GM18517 (cell line): ENCODE measurements around the gene PPM1J.
"Not testable (repeated sequence)": the region's sequence is repeated elsewhere in the genome, so short reads cannot be mapped to it uniquely, and the experiment has no call there.

Experiments used
- ATAC-seq: cut with Tn5 transposase; IDR thresholded peaks from one replicate; pipeline ENCODE4 v1.9.1; 2021; ENCODE audit warnings: mild to moderate bottlenecking, moderate library complexity; ENCODE audit not compliant: unreplicated experiment

PPM1J gene

DNA sequence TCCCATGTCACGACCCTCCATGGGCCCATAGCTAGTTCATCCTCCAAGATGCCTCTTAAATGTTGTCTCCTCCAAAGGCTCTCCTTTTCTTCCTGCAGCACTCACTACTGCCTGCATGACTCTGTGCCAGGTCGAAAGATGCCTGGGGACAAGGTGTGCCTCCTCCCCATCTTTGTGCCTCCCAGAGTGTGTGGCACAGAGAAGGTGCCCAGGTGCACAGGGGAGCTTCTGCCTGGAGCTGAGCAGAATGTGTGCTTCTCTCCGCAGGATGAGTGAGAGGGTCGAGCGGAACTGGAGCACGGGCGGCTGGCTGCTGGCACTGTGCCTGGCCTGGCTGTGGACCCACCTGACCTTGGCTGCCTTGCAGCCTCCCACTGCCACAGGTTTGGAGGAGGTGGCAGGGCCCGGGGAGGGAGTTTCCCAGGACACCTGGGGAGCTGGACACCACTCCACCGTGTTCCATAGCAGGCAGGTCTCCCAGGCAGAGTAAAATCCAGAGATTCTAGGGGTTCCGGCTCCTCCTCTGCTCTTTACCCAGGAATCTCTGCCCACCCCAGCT lies 6.9 kb upstream of the PPM1J start:
- no peak for ATAC-seq

DNA sequence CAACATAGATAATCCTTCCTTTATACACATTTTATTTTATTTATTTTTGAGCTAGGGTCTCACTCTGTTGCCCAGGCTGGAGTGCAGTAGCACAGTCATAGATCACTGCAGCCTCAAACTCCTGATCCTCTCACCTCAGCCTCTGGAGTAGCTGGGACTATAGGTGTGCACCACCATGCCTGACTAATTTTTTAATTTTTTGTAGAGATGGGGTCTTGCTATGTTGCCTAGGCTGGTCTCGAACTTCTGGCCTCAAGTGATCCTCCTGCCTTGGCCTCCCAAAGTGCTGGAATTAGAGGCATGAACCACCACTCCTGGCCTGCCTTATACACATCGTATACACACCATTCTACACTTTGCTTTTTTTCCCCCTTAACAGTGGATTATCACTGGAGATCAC lies 6.2 kb upstream of the PPM1J start:
- not testable (repeated sequence) for ATAC-seq

DNA sequence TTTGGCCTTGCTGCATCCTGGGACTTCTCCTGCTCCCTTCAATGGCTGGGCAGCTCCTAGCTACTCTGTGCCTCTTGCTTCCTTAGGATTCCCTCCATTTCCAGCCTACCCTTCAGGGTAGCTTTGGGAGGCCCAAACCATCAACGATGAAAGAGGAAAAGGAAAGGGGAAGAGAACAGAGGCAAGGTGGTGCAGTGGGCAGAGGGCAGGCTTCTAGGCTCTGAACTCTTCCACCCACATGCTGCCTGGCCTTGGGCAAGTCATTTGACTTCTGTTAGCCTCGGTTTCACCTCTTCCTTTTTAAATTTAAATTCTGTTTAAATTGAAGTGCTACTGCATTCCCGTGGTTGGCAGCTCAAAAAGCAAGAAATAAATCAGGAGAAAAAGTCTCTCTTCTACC lies 5.7 kb upstream of the PPM1J start:
- no peak for ATAC-seq

DNA sequence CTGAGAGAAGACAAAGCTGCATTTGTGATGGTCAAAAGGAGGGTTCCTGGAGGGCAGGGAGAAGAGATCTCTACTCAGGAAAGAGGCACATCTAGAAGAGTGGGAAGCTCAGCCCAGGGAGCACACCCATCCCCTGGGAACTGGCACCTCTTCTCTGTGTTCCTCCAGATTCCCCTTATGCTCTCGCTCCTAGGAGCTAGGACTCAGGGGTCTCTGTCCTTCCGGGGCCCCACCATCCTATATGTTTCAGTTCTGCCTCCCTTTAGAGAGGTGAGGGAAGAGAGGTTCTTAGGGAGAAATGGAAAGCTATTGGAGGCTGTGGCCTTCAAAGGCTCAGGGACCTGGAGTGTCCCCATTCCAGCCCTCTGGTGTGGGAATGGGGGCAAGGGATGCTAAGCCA lies 4.6 kb upstream of the PPM1J start:
- ATAC-seq, result no peak

DNA sequence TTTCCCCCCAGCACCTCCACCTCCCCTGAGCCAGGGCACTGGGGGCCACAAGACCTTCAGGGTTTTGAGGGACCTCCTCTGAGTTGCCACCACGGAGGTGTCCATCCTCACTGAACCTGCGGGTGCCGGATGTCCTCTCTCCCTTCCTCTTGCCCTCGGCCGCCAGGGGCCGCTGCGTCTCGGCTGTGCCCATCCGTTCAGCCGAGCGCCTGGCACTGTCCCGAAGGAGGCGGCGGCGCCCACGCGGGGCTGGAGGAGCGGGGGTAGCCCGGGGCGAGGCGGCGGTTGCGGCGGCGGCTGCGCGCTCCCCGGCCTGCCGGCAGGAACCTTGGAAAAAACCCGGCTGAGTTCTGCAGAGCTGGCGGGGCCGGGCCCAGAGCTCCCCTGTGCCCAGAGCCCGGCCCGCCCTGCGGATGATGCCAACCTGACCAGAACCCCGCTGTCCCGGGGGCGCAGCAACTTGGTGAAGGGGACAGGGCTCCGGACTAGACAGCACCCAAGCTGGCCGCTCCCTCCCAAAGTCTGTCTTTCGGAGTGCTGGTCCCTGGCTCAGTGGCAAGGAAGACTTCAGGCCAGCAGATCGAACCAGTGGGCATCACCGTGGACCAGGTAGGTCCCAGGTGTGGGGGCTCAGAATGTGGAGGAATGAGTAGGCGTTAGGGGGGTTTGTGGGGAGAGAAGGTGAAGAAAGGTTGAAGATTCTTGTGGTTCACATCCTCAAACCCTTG lies 3.7 kb upstream of the PPM1J start:
- ATAC-seq, result no peak

DNA sequence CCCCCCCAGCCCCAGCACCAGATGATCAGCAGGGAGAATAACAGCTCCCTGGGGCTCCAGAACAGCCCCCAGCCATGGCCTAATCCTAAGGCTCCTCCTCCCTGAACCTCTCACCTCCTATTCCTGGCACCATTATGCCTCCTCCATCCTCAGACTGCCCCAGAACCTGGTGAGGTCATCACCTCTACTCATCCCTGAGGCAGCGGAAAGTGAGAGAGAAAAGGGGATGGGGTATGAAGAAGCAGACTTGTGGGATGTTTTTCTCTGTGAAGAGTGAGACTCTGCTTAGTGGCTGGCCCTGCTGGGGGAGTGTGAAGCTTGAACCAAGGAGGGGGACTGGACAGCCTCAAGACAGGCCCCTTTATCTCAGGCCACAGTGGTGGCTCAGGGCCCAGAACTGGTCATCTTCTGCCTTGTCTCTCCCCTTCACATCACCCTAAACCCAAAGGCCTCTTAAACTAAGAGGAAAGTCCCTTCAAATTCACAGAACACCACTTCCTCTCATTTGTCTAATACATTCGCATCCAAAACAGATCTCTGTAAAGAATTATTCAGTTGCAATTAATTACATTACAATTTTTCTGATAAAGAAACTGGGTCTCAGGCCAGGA lies 2.2 kb upstream of the PPM1J start:
- ATAC-seq, result no peak

DNA sequence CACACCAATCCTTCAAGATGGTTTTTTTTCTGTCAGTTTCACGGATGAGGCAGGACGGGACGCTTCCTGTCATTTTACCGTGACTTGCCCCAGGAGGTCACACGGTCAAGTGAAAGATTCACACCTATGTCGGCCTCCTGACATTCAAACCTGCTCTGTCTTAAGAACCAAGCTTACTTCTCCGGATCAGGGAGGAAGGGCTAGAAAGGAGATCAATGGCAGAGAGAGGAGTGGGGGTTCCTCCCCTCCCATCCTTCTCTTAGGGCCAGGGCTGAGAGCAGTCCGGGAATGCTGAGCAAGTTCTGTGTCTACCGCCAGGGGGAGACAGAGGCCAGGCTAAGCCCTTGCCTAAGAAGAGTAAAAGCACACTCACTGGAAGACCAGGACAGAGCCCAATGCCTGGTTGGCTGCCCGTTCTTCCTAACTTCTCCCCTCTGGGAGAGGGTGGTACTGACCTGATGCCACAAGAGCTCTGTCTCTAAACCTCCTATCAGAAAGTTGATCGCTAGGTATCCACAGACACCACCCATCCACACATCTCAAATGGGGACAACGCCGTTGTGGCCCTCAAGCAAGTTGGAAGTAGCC lies 1.1 kb upstream of the PPM1J start:
- no peak for ATAC-seq

DNA sequence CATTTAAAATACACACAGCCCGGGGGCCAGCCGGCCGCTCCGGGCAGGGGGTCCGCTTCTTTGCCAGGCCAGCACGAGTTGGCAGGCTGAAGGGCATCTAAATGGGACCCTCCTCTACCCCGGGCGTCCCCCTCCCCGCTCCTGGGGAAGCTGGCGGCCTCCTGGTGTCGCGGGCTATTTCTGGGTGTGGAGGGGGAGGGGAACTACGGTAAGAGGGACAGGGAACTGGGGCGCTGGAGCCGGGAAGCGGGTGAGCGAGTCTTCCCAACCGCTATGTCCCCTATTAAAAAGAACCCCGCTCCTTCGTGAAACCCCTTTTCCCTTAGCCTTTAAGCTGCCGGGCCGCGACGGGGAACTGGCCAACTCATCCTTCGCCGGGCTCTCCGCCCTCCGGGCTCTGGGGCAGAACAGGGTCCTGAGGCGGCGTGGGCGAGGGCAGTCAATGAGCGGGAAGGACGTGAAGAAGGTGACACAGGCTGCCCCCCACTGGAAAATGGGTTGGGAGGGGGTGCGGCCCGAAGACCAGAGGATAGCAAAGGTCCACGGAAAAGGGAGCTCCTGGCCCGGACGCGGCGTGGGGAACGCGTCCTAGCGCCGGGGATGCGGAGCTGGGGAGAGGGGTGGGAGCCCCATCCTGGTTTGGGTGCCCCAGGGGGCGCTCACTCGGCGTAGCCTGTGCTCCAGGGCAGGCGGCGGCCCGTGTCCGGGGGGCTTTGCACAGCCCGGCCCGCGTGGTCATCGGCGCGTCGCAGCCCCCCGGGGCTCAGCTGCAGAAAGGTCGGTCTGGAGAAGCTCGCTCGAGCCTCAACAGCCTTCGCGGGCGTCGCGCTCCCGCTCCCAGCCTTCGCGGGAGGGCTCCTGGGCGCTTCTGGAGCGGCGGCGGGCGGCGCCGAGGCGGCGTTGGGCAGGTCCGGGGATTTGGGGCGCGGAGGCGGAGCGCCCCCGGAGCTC lies 544 bp downstream of the PPM1J start:
- ATAC-seq, result peak; percentile 8

DNA sequence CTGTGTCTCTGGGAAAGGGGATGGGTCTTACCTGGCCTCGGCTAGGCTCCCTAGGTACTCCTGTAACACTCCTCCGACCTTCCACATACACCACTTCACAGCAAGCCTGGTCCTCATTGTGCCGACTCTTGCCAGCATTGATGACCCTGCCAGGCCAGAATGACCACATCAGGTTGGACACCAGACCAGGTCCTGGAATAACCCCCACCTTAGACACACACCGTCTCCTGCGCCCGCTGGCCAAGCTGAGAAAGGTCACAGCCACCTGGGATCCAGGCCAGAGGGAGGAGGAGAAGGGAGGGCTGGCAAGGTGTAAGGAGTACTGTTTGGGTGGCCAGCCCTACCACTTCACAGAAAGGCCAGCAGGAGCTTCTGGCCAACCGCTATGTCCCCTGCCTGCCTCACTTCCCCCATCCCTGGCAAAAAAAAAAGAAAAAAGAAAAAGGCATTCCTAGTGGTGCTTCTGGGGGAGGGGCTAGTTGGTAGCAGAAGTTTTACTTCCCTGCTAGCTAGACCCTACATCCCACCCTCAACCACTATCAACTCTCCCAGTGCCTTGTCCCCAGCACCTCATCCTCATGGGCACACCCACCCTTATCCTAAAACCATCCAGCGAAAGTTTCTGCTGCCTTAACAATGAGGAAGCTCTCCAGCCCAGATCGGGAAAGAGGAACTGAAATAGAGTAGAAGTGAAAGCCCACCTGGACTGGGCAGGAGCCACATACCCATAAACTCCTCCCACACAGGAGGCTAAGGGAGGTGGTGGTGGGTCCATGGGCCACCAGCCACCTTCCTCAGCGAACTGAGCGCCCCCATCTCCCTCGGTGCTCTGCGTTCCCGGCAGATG lies 1.4 kb downstream of the PPM1J start:
- ATAC-seq, result no peak

DNA sequence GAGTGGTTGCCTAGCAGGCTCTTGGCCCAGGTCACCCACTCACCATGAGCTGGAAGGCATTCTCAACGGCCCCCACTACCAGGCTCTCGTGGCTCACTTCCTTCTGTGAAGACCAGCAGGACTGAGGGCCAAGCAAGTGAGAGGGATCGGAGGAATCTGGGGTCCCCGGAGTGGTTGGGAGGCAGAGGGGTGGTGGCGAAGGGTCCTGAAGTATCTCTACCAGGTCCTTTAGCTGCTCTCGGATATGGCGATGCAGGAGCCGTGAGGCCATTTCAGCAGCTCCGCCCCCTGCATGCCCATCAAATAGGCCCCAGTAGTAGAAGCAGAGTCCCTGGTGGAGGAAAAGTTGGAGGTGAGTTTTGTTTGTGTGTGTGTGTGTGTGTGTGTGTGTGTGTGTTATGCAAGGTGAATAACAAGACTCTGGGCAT lies 2.4 kb downstream of the PPM1J start:
- ATAC-seq, result no peak

DNA sequence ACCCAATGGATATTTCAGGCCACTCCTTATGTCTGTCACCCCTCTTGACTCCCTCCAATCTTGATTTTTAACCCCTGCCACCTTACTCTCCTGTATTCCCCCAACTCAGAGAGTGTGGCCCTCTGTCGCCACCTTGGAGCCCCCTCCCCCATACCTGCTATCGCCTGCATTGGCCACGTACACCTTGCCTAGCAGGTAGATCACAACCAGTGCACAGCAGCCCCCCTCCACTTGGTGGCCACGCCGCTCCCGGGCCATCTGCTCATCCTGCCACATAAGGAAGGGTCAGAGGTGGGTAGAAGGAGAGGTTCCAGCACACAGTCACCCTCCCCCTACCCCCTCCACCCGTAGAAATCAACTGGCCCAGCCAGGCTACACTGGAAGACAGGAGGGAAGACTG lies 2.9 kb downstream of the PPM1J start:
- ATAC-seq, result no peak

DNA sequence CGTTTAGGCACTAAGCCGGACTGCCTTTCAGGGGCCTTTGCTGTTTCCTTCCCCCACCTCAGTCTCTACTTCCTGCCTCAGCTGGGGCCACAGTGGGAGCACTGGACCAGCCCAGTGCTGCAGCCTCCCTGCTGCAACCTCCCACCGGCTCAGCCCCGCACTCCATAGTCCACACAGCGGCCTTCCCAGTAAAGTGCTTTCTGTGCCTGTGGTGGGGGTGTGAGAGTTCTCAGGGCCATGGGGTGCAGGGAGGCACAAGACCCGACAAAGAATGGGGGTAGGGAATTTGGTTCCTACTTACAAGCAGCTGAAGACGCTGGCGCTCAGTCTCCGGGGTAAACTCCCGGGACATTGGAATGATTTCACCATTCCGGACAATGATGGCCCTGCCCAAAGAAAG lies 3.5 kb downstream of the PPM1J start:
- ATAC-seq, result no peak

DNA sequence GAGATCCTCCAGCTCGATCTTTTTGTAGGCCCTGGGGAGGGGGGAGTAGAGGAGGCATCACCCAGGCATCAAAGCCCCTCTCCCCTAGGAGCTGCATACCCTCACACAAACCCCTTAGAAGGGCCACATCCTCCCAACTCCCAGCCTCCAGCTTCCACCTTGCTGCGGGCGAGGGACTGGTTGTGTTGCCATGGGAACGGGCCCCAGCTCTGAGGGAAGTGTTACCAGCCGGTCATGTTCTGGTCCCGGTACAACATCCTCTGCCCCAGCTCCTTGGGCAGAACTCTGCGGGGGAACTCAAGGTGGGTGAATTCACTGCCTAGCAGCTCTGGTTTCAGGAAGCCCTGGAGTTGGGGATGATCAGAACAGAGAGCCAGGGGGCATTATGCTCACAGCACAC lies 4.1 kb downstream of the PPM1J start:
- no peak for ATAC-seq

DNA sequence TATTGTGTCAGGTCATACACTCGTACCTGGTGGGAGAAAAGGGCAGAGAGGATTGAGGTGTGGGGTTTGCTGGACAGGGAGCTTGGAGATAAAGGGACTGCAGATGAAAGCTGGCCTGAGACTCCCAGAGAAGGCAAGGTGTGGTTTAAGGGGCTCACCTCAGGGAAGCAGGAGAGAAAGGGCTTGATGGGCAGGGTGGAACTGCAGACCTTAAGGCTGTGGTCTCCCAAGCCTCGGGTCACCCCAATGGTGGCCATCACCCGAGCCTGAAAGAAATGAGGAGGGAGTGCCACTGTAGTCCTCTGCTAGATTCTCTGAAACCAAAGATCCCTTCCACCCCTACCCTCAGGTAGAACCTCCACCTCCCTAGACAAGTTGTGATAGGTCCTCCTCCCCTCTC lies 4.5 kb downstream of the PPM1J start:
- no peak for ATAC-seq

DNA sequence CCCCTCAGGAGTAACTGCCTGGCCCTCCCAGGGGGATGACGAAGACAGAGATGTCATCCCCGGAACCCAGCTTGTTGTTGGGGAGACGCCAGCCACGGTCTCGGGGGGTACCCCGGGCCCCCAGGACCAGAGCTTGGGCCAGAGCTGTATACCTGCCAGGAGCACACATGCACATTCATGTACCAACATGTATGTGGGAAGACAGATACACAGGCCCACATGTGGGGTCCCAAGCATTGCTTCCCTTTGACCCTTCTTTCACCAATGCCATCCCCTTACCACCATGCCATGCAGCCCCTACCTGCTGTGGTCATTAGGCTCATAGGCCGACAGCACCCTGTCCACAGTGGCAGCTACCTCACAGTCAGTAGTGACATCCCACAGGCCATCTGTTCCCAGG lies 5.0 kb downstream of the PPM1J start:
- no peak for ATAC-seq

DNA sequence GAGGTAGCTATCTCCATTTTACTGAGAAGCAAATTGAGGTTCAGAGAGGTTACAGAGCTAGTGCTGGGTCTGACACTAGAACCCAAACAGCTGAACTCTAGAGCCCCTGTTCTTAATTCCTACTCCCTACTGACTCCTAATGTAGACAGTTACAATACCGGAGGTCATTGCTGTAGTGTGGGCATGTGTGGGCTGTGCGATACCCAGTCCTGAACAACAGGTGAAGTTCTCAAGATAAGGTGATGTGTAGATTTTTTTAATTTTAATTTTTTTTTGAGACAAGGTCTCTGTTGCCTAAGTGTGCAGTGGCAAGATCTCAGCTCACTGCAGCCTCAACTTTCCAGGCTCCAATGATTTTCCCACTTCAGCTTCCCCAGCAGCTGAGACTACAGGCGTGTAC lies 6.6 kb downstream of the PPM1J start:
- no peak for ATAC-seq

DNA sequence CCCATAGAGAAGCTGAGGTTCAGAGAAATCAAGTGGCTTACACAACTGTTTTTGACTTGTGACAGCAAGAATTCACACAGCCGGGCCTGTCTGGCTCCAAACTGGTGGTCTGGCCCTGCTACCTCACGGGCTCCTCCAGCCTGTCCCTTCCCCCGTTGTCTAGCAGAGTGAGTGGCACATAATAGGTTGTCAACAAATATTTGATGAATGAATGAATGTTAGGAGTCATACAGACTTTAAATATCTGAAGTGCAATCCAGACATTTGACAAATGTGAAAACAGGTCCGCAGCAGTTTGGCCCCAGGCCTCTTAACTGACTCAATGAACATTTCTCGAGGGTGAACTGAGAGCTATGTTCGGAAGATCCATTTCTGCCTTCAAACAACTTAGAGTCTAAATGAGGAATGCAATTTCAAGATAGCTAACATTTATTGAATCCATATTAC lies 7.1 kb downstream of the PPM1J start:
- ATAC-seq, result no peak

DNA sequence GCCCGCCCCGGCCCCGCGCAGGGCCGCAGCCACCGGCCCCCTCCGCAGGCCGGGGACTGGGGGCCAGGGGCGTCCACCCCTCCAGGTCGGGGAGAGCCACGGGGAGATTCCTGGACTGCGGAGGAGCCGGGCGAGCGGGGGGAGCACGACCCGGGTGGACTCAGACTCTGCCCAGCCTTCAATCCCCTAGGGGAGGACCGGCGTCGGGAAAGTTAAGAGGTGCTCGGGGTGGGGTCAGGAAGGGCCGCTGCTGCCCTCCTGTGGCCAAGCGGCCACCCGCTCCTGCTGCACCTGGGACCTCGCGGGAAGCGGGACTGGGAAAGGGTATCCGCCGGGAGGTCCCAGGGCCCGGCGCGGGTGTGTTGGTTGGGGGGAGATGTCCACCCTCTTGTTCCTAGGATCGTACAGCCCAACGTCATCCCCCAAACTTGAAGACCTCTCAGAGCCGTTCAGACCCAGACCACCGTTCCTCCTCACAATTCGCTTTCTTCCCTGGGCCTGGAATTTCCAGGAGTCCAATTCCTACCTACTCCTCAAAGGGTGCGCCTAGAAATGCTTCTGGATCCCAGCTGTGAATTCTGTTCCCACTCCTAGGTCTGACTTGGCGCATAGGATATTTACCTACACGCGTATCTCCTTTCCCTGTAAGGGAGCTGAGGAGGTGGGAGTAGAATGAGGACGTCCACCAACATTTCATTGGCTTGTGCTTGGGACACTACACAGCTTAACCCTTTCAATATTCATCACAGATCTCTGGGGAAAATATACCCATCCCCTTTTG lies 7.7 kb downstream of the PPM1J start:
- peak; percentile 61 for ATAC-seq

DNA sequence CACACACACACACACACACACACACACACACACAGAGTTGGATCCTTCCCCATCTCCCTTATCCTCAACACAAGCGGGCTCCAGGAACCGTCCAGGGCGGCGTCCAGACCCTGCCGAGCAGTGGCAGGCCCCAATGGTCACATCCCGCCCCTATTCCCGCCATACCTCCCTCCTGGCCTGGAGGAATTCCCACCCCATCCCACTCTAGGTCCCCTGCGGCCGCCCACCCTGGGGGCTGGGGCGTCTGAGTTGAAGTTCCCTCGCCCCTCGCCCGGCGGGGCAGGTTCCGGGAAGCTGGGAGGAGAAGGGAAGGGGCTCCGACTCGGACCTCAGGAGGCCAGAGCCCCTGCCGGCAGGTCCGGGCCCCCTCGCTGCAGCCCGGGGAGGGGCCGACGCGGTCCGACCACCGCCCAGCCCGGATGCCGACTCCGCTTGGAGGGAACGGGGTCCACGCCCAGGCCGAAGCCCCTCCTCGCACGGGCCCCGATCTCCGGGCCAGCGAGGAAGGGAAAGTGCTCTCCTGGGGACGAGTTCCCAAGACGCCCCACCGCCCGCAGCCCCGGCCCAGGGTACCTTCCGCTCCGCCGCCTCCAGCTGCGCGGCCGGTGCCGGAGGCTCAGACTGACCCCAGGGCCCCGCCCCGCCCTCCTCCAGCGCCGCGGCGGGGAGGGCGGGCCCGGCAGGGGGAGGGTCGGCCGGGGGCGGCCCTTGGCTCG lies 8.5 kb downstream of the PPM1J start, which contains the start of gene RHOC:
RHOC (minus strand) TSS at position 623 of the 716 bp plus-strand sequence. CDS start 3,328 bp downstream, outside the sequence.
- ATAC-seq, result peak; percentile 55
